HG02798 (cell line): Measurements from ENCODE around the gene LDLR.

Experiments
- ATAC-seq: cut with Tn5 transposase; IDR thresholded peaks from one replicate; pipeline ENCODE4 v1.9.1; 2021; ENCODE audit warnings: mild to moderate bottlenecking; ENCODE audit not compliant: unreplicated experiment, poor library complexity

Gene LDLR

DNA sequence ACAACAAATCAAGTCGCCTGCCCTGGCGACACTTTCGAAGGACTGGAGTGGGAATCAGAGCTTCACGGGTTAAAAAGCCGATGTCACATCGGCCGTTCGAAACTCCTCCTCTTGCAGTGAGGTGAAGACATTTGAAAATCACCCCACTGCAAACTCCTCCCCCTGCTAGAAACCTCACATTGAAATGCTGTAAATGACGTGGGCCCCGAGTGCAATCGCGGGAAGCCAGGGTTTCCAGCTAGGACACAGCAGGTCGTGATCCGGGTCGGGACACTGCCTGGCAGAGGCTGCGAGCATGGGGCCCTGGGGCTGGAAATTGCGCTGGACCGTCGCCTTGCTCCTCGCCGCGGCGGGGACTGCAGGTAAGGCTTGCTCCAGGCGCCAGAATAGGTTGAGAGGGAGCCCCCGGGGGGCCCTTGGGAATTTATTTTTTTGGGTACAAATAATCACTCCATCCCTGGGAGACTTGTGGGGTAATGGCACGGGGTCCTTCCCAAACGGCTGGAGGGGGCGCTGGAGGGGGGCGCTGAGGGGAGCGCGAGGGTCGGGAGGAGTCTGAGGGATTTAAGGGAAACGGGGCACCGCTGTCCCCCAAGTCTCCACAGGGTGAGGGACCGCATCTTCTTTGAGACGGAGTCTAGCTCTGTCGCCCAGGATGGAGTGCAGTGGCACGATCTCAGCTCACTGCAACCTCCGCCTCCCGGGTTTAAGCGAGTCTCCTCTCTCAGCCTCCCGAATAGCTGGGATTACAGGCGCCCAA is at the start of gene LDLR:
TSS of gene LDLR (plus strand) at position 210 of the 760 bp plus-strand sequence. CDS start at position 296, 86 bp downstream.
- no peak for ATAC-seq

DNA sequence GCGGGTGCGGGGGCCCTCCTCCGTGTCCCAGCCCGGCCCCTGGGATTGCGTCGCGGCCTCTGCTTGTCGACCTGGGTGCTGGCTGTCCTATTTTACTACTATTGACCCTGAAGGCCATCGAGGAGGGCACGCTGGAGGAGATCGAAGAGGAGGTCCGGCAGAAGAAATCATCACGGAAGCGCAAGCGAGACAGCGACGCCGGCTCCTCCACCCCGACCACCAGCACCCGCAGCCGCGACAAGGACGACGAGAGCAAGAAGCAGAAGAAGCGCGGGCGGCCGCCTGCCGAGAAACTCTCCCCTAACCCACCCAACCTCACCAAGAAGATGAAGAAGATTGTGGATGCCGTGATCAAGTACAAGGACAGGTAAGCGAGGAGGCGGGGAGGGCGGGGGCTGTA is 48.1 kb upstream of the LDLR start:
- ATAC-seq = no peak

DNA sequence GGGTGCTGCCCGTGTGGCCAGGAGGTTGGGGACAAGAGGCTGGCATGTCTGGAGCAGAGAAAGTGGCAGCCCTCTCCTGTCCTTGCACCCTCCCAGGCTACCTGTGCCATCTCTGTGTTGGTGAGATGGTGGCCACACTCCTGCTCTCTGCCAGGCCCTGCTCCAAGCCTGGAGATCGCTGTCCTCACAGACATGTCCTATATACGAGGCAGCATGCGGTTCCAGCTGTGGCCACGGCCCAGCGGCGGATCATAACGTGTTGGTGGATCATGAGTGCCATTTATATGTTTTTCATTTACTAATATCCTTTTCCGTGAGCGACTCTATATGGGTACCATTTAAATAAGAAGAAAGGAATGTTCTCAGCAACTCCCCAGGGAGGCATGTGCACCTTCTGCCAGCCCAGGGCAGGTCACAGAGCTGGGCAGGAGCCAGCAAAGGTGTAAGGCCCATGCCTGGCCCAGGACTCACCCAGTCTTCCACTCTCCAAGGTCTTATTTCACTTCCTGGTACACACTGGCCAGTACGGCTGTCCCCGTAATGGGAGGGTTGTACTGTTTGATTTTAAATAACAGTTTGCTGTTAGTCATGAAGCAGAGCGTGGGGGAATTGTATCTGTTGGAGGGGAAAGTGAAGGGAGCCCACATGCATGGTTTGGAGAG is 47.2 kb upstream of the LDLR start:
- ATAC-seq = no peak

GRCh38 chr19:11044431-11044830 is 44.8 kb upstream of the LDLR start:
- no peak for ATAC-seq

DNA sequence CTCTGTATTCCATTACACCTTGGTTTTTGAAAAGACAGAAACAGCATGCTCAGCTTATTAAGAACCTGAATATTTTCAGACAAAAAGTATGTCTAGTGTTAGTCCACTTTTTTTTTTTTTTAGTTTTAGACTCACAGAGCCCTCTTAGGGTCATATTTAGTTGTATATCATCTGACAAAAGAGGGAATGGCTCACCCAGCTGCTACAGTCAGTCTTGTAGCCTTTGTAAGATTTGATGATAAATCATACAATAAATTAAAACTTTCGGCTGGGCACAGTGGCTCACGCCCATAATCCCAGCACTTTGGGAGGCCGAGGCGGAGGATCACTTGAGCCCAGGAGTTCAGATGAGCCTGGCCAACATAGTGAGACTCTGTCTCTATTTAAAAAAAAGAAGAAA is 43.7 kb upstream of the LDLR start:
- no peak for ATAC-seq

DNA sequence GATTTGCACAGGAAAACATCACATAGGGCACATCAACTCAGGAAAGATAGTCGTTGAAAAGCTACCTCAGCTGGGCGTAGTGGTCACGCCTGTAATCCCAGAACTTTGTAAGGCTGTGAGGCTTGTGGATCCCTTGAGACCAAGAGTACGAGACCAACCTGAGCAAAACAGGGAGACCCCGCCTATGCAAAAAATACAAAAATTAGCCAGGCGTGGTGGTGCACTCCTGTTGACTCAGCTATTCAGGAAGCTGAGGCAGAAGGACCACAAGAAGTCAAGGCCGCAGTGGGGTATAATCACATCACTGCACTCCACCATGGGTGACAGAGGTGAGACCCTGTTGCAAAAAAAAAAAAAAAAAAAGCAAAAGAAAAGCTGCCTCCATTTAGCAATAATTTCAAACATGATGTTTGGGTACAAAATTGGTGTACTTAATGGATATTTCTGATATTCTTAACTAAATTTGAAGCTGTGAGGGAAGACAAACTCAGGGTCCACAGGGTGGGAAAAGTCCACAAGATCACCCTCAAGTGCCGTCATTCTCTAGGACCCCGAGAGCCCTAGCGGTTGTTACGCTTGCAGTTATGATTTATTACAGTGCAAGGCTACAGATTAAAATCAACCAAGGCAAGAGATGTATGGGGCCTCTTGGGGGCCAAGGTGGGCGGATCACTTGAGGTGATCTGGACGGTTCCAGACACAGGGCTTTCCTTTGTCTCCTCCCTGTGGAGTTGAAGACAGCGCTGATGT is 42.5 kb upstream of the LDLR start:
- no peak for ATAC-seq

- no peak for ATAC-seq
These were observed 41.4 kb upstream of the LDLR start for GRCh38 chr19:11047866-11048265.

DNA sequence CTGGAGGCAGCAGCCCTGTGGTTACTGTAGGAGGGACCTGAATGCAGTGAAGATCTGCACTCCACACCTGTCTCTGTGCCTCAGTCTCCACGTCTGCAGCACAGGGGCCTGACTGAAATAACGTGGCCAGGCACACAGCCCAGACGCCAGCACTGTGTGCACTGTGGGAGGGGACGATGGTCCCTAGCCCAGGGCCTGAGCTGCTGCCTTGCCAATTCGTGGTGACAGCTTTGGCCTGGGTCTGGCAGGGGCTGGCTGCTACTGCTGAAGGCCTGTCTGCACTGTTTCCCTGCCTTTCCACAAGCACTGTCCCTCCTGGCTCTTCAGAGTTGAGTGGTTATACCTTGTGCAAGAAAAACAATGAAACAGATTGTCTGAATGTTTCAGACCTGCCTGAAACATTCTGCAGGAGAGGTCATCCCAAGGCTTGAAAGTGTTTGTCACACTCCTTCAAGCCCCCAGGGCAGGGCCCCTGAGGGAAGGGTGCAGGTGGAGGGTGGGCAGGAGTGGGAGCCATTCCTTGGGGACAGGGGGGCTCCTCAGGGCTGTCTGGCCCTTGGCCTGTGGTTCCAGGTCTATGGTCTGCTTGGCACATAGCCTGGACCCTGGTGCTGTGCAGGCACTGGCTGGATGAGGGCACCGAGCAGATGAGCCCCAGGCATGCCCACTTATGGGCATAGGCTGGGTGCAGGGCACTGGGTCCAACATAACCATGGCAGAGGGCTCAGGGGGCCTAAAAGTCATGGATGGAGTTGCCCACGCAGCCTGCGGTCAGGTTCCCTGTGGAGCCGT is 38.7 kb upstream of the LDLR start:
- ATAC-seq = no peak

DNA sequence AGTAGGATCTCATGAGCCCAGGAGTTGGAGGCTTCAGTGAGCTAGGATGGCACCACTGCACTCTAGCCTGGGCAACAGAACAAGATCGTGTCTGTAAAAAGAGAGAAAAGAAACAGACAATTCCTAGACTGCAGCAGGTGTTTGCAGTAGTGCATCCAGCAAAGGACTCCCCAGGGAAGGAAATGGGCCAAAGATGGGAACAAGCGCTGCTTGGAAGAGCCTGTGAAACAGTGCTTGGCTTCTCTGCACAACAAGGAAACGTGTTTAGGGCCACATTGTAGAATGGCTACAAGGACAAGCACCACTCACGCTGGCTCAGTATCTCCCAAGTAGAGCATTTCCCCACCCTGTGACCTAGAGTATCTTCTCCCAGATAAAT is 35.5 kb upstream of the LDLR start:
- ATAC-seq = no peak

DNA sequence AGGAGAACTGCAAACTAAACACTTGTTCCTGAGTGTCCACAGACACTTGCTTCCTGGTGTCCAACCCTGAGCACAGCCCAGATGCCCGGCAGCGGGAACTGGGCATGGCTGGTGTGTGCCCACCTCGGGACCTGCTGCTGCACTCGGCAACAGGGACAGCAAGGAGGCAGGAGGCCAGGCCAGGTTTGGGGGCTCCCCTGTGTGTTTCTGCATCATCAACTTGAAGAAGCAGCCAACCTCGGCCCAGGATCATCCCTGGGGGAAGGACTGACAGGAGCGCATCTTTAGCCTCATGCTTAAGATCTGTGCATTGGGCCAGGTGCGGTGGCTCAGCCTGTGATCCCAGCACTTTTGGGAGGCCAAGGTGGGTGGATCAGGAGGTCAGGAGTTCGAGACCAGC is 35.1 kb upstream of the LDLR start:
- no peak for ATAC-seq

DNA sequence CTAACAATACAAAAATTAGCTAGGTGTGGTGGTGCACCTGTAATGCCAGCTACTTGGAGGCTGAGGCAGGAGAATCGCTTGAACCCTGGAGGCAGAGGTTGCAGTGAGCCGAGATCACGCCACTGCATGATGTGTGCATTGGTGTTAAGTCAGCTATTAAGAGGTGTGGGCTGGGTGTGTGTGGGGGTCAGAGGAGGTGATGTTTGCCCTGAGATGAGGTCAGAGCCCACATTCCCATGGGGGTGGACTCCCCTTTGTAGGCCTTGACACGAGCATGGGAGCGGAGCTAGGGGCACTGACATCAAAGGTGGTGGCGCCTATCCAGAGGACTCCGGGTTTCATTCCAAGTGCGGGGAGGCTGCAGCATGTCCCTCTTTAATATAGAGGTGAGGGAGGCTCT is 34.6 kb upstream of the LDLR start:
- ATAC-seq = no peak

GRCh38 chr19:11058246-11059030 is 30.8 kb upstream of the LDLR start:
- ATAC-seq = no peak

DNA sequence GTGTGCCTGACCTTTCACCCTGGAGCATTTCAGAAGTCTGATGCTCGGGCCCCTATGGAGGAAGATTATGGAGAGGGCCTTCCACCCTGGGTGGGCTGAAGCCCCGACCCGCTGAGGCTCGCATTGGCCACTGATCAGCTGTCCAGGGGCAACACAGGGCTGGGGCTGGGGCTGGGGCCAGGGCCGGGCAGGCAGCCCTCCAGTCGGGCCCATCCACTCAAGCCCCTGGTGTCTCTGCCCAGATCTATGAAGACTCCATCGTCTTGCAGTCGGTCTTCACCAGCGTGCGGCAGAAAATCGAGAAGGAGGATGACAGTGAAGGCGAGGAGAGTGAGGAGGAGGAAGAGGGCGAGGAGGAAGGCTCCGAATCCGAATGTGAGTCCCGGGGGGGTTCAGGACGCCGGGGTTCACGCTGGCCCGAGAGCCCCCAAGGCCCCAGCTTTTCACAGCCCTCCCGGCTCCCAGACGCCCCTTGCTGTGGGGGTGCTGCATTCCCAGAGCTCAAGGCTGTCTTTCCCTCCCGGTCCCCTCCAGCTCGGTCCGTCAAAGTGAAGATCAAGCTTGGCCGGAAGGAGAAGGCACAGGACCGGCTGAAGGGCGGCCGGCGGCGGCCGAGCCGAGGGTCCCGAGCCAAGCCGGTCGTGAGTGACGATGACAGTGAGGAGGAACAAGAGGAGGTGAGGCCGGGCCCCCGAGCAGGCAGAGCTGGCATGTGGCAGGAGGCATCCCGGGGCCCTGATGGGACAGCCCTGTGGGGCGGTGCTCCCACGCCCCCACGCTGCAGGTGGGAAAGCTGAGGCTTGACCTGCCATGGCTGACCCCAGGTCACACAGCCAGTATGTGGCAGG is 29.5 kb upstream of the LDLR start:
- ATAC-seq = no peak

DNA sequence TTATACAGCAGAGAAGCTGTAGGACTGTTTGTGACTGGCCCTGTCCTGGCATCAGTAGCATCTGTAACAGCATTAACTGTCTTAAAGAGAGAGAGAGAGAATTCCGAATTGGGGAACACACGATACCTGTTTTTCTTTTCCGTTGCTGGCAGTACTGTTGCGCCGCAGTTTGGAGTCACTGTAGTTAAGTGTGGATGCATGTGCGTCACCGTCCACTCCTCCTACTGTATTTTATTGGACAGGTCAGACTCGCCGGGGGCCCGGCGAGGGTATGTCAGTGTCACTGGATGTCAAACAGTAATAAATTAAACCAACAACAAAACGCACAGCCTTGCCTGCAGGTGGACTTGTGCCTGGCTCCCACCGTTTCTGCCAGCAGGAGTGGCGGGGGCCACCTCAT is 27.3 kb upstream of the LDLR start:
- ATAC-seq = no peak

DNA sequence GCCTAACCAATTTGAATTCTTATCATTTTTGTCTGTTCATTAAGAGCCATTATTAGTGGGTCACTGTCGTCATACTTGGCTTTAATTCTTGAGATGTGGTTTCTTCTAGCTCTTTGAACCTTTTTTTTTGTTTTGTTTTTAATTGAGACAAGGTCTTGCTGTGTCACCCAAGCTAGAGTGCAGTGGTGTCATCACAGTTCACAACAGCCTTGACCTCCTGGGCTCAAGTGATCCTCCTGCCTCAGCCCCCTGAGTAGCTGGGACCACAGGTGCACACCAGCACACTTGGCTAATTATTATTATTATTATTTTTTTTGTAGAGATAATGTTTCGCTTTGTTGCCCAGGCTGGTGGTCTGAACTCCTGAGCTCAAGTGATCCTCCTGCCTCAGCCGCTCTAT is 25.8 kb upstream of the LDLR start:
- ATAC-seq = no peak

- no peak for ATAC-seq
These were observed 24.4 kb upstream of the LDLR start for GRCh38 chr19:11064831-11065303.

- no peak for ATAC-seq
These were observed 22.9 kb upstream of the LDLR start for GRCh38 chr19:11066326-11066725.

DNA sequence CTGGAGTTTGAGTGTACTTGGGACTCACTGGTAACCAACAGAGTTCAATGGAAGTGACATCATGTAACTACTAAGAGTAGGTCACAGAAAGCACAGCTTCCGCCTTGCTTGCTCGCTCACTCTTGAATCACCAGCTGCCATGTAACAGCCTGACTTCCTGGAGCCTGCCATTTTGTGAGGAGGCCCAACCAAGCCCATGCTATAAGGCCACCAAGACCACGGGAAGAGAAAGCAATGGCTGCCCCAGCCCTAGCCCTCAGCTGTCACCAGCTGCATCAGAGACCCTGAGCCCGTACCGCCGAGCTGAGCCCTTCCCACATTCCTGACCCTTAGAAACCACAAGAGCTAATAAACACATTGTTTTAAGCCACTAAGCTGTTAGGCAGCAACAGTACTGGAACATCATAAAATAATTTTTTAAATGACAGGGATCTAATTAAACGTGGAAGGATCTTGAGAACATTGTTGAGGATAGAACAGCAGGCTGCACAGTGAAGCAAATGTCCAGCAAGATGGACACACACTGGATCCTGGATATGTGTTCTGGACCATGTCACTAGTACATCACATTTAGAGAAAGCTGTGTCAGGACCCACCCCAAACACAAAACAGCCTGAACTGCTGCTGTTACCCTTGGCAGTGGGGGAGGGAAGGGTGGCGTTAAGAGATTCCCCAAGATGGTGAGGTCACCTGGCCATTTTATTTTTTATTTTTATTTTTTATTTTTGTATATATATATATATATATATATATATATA is 21.7 kb upstream of the LDLR start:
- no peak for ATAC-seq
